ENCODE results near the gene SYP. TPM values are rescaled to one million over a fixed set of nuclear protein-coding genes. Genes with fewer than 3 reads are reported as not detected.
"Not testable (repeated sequence)": the region's sequence is repeated elsewhere in the genome, so short reads cannot be mapped to it uniquely, and the experiment has no call there.

The SYP gene
- polyA plus RNA-seq, 4 donors: 2.1 to 3.4 (median 2.9) TPM

DNA sequence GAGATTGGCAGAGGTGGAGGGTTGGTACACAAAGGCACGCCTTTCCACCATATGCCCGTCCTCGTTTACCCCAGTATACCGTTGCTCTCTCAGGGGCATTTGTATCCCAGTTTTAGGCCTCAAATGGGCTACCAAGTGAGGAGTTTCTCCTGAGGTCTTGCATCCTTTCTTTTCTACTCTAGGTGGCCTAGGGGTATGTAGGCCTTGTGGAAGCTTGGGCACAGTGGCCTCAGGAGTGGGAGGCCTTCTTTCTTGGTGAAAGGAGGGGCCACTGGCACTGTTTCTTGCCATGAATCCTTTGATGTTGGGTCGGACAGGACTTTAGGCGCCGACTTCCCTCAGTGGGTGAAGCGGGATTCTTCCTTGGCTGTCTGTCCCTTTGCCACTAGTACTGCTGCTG, 52.7 kb downstream of the SYP start:
- DNase-seq (ENCODE audit: low read depth in 4 of 4, low spot score in 2 of 4): no peak

DNA sequence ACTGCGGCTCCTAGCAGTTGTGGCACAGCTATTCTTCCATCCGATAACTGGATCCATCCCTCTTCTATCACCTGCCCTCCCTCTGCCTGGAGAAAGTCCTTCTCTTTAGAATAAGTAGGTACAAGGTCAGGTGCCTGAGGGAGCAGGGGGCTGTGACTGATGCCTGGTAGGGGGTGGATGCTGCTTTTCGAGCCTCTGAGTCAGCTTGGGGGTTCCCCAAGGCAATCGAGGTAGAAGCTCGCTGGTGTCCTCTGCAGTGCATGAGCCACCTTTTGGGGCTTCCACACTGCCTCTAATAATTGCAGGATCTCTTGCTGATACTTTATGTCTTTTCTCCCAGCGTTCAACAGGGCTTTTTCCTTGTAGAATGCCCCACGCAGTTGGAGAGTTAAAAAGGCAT, 56.8 kb downstream of the SYP start:
- DNase-seq (ENCODE audit: low read depth in 4 of 4, low spot score in 2 of 4): not testable (repeated sequence)

DNA sequence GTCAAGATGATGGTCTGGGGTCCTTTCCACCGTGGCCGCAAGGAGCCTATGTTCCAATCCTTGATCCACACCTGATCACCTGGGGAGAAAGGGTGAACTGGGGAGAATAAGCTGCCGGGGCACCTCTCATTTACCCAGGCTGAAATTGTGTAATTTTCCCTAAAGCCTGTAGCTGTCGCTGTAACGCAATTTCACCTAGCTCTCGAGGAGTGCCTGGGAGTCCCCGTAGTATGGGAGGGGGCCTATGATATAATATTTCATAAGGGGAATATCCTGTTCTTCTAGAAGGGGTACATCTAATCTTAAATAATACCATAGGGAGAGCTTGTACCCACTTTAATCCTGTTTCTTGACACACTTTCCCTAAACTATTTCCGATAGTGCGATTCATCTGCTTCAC, 57.7 kb downstream of the SYP start:
- not testable (repeated sequence) for DNase-seq (ENCODE audit: low read depth in 4 of 4, low spot score in 2 of 4)

DNA sequence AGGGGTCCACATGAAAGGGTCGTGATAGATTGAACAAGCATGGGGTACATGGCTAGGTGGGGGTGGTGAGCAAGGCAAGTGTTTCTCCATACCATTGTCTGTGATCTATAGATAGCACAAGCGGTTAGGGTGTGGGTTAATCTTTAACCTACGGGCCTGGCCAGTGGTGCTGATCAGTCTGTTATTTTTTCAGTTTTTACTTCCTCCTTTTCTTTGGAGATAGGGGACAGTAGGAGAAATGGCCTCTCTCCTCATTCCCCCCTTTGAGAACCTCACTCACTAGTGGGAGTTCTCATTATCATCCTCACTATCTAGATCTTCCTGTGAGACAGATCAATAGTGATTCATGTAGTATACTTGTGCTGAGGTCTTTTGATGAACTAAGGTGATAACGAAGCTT, 60.3 kb downstream of the SYP start:
- DNase-seq (ENCODE audit: low read depth in 4 of 4, low spot score in 2 of 4): no peak

Other genes starting within 250 kb of the SYP start
- gene OTUD5, start 242.6 kb downstream of the SYP start, polyA plus RNA-seq (ENCODE audit: insufficient read length in 4 of 4): 10 to 100 TPM; 62.5 to 72.7 (median 67.7) TPM
- gene KCND1, start 228.3 kb downstream of the SYP start, polyA plus RNA-seq (ENCODE audit: insufficient read length in 4 of 4): 1 to 10 TPM; 2.3 to 3.4 (median 2.8) TPM
- 10 to 100 TPM; 36.0 to 72.1 (median 51.3) TPM for gene GRIPAP1, start 197.9 kb downstream of the SYP start, polyA plus RNA-seq (ENCODE audit: insufficient read length in 4 of 4)
- gene TFE3, start 156.8 kb downstream of the SYP start, polyA plus RNA-seq (ENCODE audit: insufficient read length in 4 of 4): 10 to 100 TPM; 26.9 to 39.1 (median 33.8) TPM
- 10 to 100 TPM in 3 of 4 donors, 1 to 10 TPM in 1; 7.9 to 20.0 (median 13.0) TPM for gene CCDC120, start 141.2 kb downstream of the SYP start, polyA plus RNA-seq (ENCODE audit: insufficient read length in 4 of 4)
- 10 to 100 TPM; 31.6 to 46.2 (median 41.1) TPM for gene PRAF2, start 126.2 kb downstream of the SYP start, polyA plus RNA-seq (ENCODE audit: insufficient read length in 4 of 4)
- gene WDR45, start 120.3 kb downstream of the SYP start, polyA plus RNA-seq (ENCODE audit: insufficient read length in 4 of 4): 10 to 100 TPM; 53.7 to 63.8 (median 61.5) TPM
- gene GPKOW, start 76.5 kb downstream of the SYP start, polyA plus RNA-seq (ENCODE audit: insufficient read length in 4 of 4): 10 to 100 TPM; 23.8 to 27.6 (median 25.0) TPM
- 1 to 10 TPM; 5.0 to 7.5 (median 5.8) TPM for gene MAGIX, start 37.4 kb downstream of the SYP start, polyA plus RNA-seq (ENCODE audit: insufficient read length in 4 of 4)
- gene PLP2, start 28.3 kb downstream of the SYP start, polyA plus RNA-seq (ENCODE audit: insufficient read length in 4 of 4): 10 to 100 TPM; 29.7 to 40.9 (median 32.6) TPM
- gene PRICKLE3, start 13.8 kb downstream of the SYP start, polyA plus RNA-seq (ENCODE audit: insufficient read length in 4 of 4): 1 to 10 TPM; 4.2 to 6.5 (median 4.9) TPM
- gene CACNA1F, start 33.1 kb upstream of the SYP start, polyA plus RNA-seq (ENCODE audit: insufficient read length in 4 of 4): under 1 TPM; 0.11 to 0.33 (median 0.22) TPM
- gene CCDC22, start 35.3 kb upstream of the SYP start, polyA plus RNA-seq (ENCODE audit: insufficient read length in 4 of 4): 10 to 100 TPM; 15.8 to 23.9 (median 21.2) TPM
- gene FOXP3, start 64.5 kb upstream of the SYP start, polyA plus RNA-seq (ENCODE audit: insufficient read length in 4 of 4): 1 to 10 TPM in 2 of 4 donors, under 1 TPM in 2; 0.47 to 1.2 (median 1.00) TPM
- 10 to 100 TPM in 1 of 4 donors, 1 to 10 TPM in 3; 6.1 to 10.5 (median 9.0) TPM for gene PPP1R3F, start 69.6 kb upstream of the SYP start, polyA plus RNA-seq (ENCODE audit: insufficient read length in 4 of 4)
- gene GAGE10, start 103.5 kb upstream of the SYP start, polyA plus RNA-seq (ENCODE audit: insufficient read length in 4 of 4): under 1 TPM in 1 of 4 donors, not detected in 3; 0.24 TPM
- gene GAGE12J, start 121.8 kb upstream of the SYP start, polyA plus RNA-seq (ENCODE audit: insufficient read length in 4 of 4): not detected
- gene GAGE13, start 131.4 kb upstream of the SYP start, polyA plus RNA-seq (ENCODE audit: insufficient read length in 4 of 4): not detected

Data from left renal cortex interstitium (tissue), 4 donors.